ENCODE results near the gene NUDT22.

NUDT22 gene

GRCh38 chr11:64251016-64251752 lies 25.1 kb downstream of the NUDT22 start, which contains the start of gene PLCB3:
Gene PLCB3, plus strand, starts transcription at chr11:64251530. Its CDS starts 120 bp downstream, at chr11:64251650.
- H3K4me3 ChIP-seq (replicated peaks in 1 of 2; ENCODE audit: low read depth in 2 of 2, low read length in 2 of 2) = peak within 1 kb of the TSS; percentile 78 to 85
- DNase-seq (ENCODE audit: low read depth in 2 of 2) = peak; percentile 38 to 61
- TF ChIP-seq CTCF (IDR thresholded peaks at IDR 0.05; ENCODE audit: low read depth, low read length) = peak; percentile 39

GRCh38 chr11:64251753-64252002 lies 25.6 kb downstream of the NUDT22 start:
- peak overlapping the region; percentile 78 to 85 for H3K4me3 ChIP-seq (replicated peaks in 1 of 2; ENCODE audit: low read depth in 2 of 2, low read length in 2 of 2)
- no peak for DNase-seq (ENCODE audit: low read depth in 2 of 2)
- TF ChIP-seq CTCF (IDR thresholded peaks at IDR 0.05; ENCODE audit: low read depth, low read length) = no peak

GRCh38 chr11:64252003-64252872 lies 26.2 kb downstream of the NUDT22 start:
- TF ChIP-seq CTCF (IDR thresholded peaks at IDR 0.05; ENCODE audit: low read depth, low read length) = peak; percentile 46
- peak overlapping the region; percentile 78 to 85 for H3K4me3 ChIP-seq (replicated peaks in 1 of 2; ENCODE audit: low read depth in 2 of 2, low read length in 2 of 2)
- peak; percentile 52 to 57 for DNase-seq (ENCODE audit: low read depth in 2 of 2)

GRCh38 chr11:64253043-64253442 lies 27.0 kb downstream of the NUDT22 start:
- no peak for TF ChIP-seq CTCF (IDR thresholded peaks at IDR 0.05; ENCODE audit: low read depth, low read length)
- H3K4me3 ChIP-seq (replicated peaks in 1 of 2; ENCODE audit: low read depth in 2 of 2, low read length in 2 of 2) = peak overlapping the region; percentile 78 to 85
- no peak for DNase-seq (ENCODE audit: low read depth in 2 of 2)

- no peak for TF ChIP-seq CTCF (IDR thresholded peaks at IDR 0.05; ENCODE audit: low read depth, low read length)
- DNase-seq (ENCODE audit: low read depth in 2 of 2) = no peak
- H3K4me3 ChIP-seq (replicated peaks in 1 of 2; ENCODE audit: low read depth in 2 of 2, low read length in 2 of 2) = no peak overlapping the region
Observed at GRCh38 chr11:64253481-64253880, 27.4 kb downstream of the NUDT22 start.

- H3K4me3 ChIP-seq (replicated peaks in 1 of 2; ENCODE audit: low read depth in 2 of 2, low read length in 2 of 2) = no peak overlapping the region
- no peak for TF ChIP-seq CTCF (IDR thresholded peaks at IDR 0.05; ENCODE audit: low read depth, low read length)
- DNase-seq (ENCODE audit: low read depth in 2 of 2) = no peak
Observed at GRCh38 chr11:64254326-64254725, 28.3 kb downstream of the NUDT22 start.
